Esophagus squamous epithelium (tissue), 5 donors: ENCODE measurements around the gene HSPA1L. TPM values are rescaled to one million over a fixed set of nuclear protein-coding genes. Genes with fewer than 3 reads are reported as not detected.
"Not testable (repeated sequence)": the region's sequence is repeated elsewhere in the genome, so short reads cannot be mapped to it uniquely, and the experiment has no call there.

Experiments
- DNase-seq: peaks from one replicate; lab custom pipeline; 2025; lab: John Stamatoyannopoulos, UW
- H3K27ac ChIP-seq, 4 donors: fragments of 200-600 bp; sonication (generic); one replicate each; pipeline ENCODE4 v1.5.1; 2016 to 2019; ENCODE audit warnings: mild to moderate bottlenecking in 1 of 4
- H3K27me3 ChIP-seq, 4 donors: fragments of 200-600 bp; sonication (generic); 1 replicate in 3 of 4; 2 replicates in 1 of 4; pipeline versions ENCODE4 v1.5.1 to v1.6.0; 2017 to 2021; ENCODE audit warnings: antibody characterized with exemption in 1 of 4
- H3K36me3 ChIP-seq, 3 donors: fragments of 200-600 bp; sonication (generic); one replicate each; pipeline ENCODE4 v1.5.1; 2016 to 2019
- H3K4me1 ChIP-seq, 3 donors: fragments of 200-600 bp; sonication (generic); one replicate each; pipeline ENCODE4 v1.5.1; 2017 to 2019
- H3K4me3 ChIP-seq, 4 donors: fragments of 200-600 bp; sonication (generic); 1 replicate in 3 of 4; 2 replicates in 1 of 4; pipeline ENCODE4 v1.5.1; 2016 to 2019; ENCODE audit warnings: mild to moderate bottlenecking in 2 of 4, moderate library complexity in 1 of 4
- H3K9me3 ChIP-seq, 3 donors: fragments of 200-600 bp; sonication (generic); one replicate each; pipeline ENCODE4 v1.5.1; 2016 to 2019
- CTCF ChIP-seq, 6 experiments: fragments of 450-650 bp in 4 of 6; fragments of 200-600 bp in 2 of 6; sonication (generic) in 2 of 6; IDR thresholded peaks; one replicate each; pipeline ENCODE4 v1.5.1; 2016 to 2019; ENCODE audit warnings: antibody characterized with exemption in 6 of 6, mild to moderate bottlenecking in 4 of 6, moderate library complexity in 4 of 6
- POLR2A ChIP-seq, 4 donors: fragments of 450-650 bp; IDR thresholded peaks; one replicate each; pipeline ENCODE4 v1.6.1; 2017; ENCODE audit warnings: antibody characterized with exemption in 4 of 4, mild to moderate bottlenecking in 4 of 4, moderate library complexity in 3 of 4
- WGBS, 2 donors: methylation state at CpG; one replicate each; pipeline ENCODE4 v1.1.5; 2018; 5-methylcytosine and 5-hydroxymethylcytosine counted together
- intact Hi-C: fragments of 100-400 bp; cut with DNase I; formaldehyde crosslinking; loops from one replicate; pipeline ENCODE4 v1.15.0; 2022
- total RNA-seq, 4 donors: library from RNA; depleted of rRNA; stranded (reverse); fragments of >200 nt; gene quantifications; one replicate each; pipeline ENCODE4 v1.1.0, GENCODE V29; 2016
- donor health status: DM: yes; HTN: yes; CAD: no.

Gene HSPA1L
- total RNA-seq, 4 donors from 2014 or later: 0.35 to 0.97 (median 0.57) TPM

DNA sequence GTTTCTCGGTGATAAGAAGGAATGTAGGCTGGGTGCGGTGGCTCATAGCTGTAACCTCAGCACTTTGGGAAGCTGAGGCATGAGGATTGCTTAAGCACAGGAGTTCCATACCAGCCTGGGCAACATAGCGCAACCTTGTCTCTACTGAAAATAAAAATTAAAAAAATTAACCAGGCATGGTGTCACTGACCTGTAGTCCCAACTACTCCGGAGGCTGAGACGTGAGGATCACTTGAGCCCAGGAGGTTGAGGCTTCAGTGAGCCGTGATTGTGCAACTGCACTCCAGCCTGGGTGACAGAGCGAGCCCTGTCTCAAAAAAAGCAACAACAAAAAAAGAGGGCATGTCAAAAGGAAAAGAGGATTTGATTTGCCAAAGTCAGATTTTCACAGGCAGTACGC lies 43.6 kb upstream of the HSPA1L start:
- TF ChIP-seq CTCF (IDR thresholded peaks at IDR 0.05) (no peak), POLR2A (IDR thresholded peaks at IDR 0.05) (no peak)
- Histone ChIP-seq H3K9me3 (no peaks in the 10 kb centered on the region), H3K27me3 (no peaks in the 10 kb centered on the region), H3K27ac (no peak overlapping the region), H3K4me3 (no peak overlapping the region), H3K36me3 (peaks cover 11 to 45% (median 15%) of the 10 kb centered on the region in 3 donors), H3K4me1 (peaks cover 6 to 25% (median 13%) of the 10 kb centered on the region in 3 donors)
- intact Hi-C loops: no loop called here
- DNase-seq: no peak
- 86 to 97% methylated on average over 8 of the region's 8 CpGs for WGBS, 2 donors

DNA sequence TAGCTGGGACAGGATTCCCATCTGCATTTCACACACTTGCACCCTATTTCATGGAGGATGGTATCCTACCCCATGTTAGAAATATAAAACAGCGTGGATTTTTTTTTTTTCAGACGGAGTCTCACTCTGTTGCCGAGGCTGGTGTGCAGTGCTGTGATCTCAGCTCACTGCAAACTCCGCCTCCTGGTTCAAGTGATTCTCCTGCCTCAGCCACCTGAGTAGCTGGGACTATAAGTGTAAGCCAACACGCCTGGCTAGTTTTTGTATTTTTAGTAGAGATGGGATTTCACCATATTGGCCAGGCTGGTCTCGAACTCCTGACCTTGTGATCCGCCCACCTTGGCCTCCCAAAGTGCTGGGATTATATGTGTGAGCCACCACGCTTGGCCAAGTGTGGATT lies 42.7 kb upstream of the HSPA1L start:
- 90 to 93% methylated on average over 6 to 8 of the region's 8 CpGs for WGBS, 2 donors
- H3K27ac ChIP-seq, H3K9me3 ChIP-seq, intact Hi-C loops, DNase-seq, H3K4me3 ChIP-seq, H3K27me3 ChIP-seq: not testable (repeated sequence)
- Histone ChIP-seq H3K4me1 (peaks cover 0 to 18% (median 9%) of the 10 kb centered on the region in 3 donors), H3K36me3 (peaks cover 11 to 45% (median 15%) of the 10 kb centered on the region in 3 donors)

- DNase-seq, H3K4me3 ChIP-seq, H3K9me3 ChIP-seq, H3K36me3 ChIP-seq, H3K27ac ChIP-seq, H3K27me3 ChIP-seq, H3K4me1 ChIP-seq, intact Hi-C loops: not testable (repeated sequence)
- 89 to 100% methylated on average over 1 to 12 of the region's 35 CpGs for WGBS, 2 donors
Observed at GRCh38 chr6:31851980-31852718, 37.1 kb upstream of the HSPA1L start.

DNA sequence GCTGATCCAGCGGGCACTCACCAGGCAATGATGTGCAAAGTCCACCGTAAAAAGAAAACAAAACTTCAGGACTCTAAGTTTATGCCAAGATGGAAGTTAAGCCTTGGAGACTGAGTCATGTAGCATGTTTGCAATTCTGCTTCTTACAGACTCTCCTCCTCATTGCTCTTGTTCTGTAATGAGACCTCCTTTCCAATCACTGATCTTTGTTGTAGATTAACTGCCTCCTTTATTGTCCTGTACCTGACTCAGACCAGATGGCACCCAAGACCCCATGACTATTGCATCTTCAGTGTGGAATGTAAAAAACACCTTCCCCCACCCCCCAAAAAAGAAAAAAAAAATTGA lies 36.4 kb upstream of the HSPA1L start:
- no peak for TF ChIP-seq POLR2A (IDR thresholded peaks at IDR 0.05)
- no peak for TF ChIP-seq CTCF (IDR thresholded peaks at IDR 0.05)
- Histone ChIP-seq H3K27me3 (no peaks in the 10 kb centered on the region), H3K4me3 (no peak overlapping the region), H3K4me1 (no peaks in the 10 kb centered on the region), H3K9me3 (no peaks in the 10 kb centered on the region), H3K36me3 (no peaks in the 10 kb centered on the region), H3K27ac (no peak overlapping the region)
- WGBS, 2 donors: 35 to 47% methylated on average over 2 of the region's 2 CpGs
- no peak for DNase-seq
- intact Hi-C loops: no loop called here

- 100% methylated on average over 2 of the region's 2 CpGs for WGBS, 2 donors
- Histone ChIP-seq H3K36me3 (no peaks in the 10 kb centered on the region), H3K27ac (no peak overlapping the region), H3K4me3 (no peak overlapping the region), H3K4me1 (no peaks in the 10 kb centered on the region), H3K9me3 (no peaks in the 10 kb centered on the region), H3K27me3 (no peaks in the 10 kb centered on the region)
- TF ChIP-seq POLR2A (IDR thresholded peaks at IDR 0.05): no peak
- intact Hi-C loops: no loop called here
- no peak for DNase-seq
Observed at GRCh38 chr6:31850765-31851484, 35.8 kb upstream of the HSPA1L start.

GRCh38 chr6:31847276-31847978 lies 32.3 kb upstream of the HSPA1L start:
- Histone ChIP-seq H3K36me3 (no peaks in the 10 kb centered on the region), H3K27ac (no peak overlapping the region), H3K9me3 (no peaks in the 10 kb centered on the region), H3K4me1 (no peaks in the 10 kb centered on the region), H3K4me3 (no peak overlapping the region), H3K27me3 (no peaks in the 10 kb centered on the region)
- intact Hi-C loops: no loop called here
- 69 to 83% methylated on average over 2 of the region's 2 CpGs for WGBS, 2 donors
- TF ChIP-seq CTCF (IDR thresholded peaks at IDR 0.05): no peak
- no peak for TF ChIP-seq POLR2A (IDR thresholded peaks at IDR 0.05)
- no peak for DNase-seq
